DLD1 (cell line): Measurements from ENCODE around the gene RASA3.
"Not testable (repeated sequence)": the region's sequence is repeated elsewhere in the genome, so short reads cannot be mapped to it uniquely, and the experiment has no call there.

Experiments
- in situ Hi-C: cut with HindIII; loops from 2 replicates; pipeline ENCODE4 v1.10.0; 2017; ENCODE audit warnings: low sequenced_read_pairs

RASA3 gene

DNA sequence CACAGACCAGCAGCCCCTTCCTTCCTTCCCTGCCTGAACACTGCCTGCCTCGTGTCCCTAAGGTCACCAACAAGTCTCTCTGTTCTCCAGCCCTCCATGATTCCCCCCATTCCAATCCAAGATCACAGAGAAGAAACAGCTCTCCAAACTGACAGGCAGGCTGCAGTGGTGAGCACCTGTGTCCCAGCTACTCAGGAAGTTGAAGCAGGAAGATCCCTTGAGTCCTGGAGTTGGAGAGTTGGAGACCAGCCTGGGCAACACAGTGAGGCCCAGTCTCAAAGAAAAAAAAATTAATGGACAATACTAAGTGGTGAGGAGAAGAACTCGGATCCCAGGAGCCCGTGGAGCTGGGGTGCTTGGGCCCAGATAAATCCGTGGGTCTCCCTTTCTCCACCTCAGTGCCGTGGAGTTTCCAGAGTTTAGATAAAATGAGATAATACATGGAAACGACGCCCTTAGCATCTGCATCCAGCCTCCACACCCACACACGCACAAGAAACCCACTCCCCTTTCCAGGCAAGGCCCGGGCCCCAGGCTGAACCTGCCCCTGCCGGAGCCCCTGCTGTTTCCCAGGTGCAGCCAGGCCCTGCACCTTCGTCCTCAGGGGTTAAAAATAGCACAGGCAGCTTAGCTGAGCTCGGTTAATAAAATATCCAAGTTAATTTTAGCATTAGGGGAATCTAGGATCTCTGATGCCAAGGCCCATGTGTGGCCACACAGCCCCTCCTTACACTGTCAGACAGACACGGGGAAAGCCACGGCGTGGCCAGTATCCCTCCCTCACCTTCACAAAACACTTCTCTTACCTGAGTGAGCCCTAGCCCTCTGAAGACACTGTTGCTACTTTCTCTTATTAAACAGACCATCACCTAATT lies 4.7 kb downstream of the RASA3 start:
- in situ Hi-C loops = no loop called here

DNA sequence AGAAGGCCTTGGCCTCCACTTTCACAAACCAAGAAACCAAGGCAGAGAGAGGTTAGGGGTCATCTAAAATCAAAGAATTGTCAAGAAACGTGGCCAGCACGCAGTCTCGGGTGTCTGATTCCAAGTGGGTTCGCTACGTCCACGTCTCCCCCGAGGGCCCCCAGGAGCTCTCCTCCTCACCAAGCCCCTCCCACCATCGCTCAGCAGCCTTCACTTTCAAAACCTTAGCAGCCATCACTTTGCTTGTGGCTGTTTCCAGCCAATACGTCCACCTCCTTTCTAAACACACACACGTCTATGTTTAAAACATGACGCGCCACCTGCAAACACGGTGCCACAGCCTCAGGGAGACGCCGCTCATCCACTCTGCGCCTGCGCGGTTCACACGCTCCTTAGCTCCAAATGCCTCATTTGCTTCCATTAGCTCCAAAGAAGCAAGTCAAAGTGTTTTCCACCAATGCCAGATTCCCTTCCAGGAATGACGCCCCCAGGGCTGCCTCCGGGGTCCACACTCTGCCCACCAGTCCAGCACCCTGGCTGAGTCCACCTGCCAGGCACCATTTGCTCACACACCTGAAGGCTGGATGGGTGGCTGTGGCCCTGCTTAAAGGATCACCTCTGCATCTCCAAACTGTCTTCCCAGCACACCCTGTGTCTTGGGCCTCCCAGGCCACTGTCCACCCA lies 5.5 kb downstream of the RASA3 start:
- in situ Hi-C loops = no loop called here

DNA sequence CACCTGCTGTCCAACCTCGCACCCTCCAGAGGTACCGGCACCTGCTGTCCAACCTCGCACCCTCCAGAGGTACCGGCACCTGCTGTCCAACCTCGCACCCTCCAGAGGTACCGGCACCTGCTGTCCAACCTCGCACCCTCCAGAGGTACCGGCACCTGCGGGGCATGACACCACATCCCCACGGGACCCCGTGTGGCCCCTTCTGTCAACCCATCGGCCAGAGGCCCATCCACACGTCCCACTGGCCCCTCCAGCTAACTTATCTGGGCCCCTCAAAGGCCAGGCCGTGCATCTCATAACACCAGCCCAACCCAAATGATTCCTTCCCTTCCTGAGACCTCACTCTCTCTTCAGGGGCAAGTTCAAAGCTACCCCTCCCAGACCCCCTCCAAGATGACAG lies 6.3 kb downstream of the RASA3 start:
- in situ Hi-C loops = not testable (repeated sequence)

DNA sequence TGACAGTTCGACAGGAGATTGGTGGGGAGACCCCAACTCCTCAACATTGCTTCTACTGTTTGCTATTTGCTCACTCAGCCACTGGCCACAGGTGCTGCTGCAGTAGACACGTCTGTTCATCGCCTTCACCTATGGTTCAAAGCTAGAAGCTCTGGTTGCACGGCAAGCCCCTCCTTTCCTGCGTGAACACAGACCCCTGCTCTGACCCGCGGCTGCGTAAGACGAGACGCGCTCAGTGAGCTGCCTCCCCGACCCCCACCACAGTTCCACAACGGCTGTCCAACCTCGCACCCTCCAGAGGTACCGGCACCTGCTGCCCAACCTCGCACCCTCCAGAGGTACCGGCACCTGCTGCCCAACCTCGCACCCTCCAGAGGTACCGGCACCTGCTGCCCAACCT lies 6.8 kb downstream of the RASA3 start:
- in situ Hi-C loops = no loop called here

DNA sequence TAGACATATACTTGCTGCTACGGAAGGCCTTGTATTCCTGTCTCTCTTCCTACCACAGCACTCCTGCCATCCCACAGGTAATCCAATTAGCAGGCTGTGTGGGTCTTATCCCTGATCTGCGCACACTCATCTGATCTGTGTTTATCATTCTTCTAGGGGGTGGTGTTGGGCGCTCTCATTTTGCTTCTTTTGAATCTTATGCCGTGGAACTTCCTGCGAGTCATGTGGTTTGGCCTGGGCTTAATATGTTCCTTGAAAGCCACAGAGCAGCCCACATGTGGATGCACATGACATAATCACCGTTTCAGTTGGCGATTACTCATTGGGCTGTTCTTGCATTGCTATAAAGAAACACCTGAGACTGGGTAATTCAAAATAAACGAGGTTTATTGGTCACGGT lies 7.5 kb downstream of the RASA3 start:
- in situ Hi-C loops = no loop called here

DNA sequence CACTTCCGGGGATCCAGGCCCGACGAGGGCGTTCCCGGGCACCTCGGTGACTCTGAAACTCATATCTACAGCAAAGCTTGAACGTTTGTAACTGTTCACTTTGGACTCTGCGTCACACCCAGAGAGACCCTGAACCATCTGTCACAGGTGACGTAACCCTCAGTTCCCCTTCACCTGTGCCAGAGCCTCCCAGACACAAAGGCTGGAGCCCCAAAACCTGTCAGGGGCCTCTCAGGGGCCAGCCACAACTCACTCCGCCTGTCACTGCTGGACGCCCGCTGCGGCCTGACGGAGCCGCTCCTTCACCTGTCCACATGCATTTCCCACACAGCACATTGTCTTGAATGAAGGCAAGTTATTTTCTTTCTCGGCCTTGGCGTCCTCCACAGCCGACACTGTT lies 8.0 kb downstream of the RASA3 start:
- in situ Hi-C loops = no loop called here

DNA sequence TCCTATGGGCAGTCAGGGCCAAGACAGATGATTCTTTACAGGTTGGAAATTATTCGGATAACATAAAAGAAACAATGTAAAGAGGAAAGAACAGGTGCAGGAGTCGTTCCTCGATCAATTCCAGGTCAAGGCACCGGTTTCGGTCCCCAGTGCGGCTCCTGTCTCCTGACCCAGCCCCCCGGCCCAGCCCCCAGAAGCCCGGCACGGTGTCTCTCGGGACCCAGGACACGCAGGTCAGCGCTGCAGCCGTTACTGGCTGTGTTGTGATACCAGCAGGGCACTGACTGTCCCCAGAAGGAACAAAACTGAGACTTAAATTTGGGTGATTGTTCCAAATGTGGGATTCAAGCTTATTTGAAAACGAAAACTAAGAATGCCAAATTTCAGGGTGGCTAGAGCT lies 8.5 kb downstream of the RASA3 start:
- in situ Hi-C loops = no loop called here

DNA sequence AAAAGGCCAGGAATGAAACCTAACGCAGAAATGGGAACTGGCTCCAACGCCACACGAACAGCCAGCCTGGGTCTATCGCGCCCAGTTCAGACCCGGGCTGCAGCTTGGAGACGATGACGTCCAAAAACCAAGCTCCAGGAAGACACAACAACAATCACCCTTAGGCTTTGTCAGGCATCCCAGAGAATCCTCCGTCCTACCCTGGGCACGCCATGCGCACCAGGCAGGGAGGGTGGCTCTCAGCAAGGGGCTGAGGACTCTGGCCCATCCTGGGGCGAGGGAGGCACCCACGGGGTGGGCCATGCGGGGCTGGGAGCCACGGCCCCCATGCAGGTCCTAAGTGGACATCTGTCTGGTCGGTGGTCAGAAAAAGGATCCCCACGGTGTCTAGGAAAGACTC lies 9.0 kb downstream of the RASA3 start:
- in situ Hi-C loops = no loop called here

DNA sequence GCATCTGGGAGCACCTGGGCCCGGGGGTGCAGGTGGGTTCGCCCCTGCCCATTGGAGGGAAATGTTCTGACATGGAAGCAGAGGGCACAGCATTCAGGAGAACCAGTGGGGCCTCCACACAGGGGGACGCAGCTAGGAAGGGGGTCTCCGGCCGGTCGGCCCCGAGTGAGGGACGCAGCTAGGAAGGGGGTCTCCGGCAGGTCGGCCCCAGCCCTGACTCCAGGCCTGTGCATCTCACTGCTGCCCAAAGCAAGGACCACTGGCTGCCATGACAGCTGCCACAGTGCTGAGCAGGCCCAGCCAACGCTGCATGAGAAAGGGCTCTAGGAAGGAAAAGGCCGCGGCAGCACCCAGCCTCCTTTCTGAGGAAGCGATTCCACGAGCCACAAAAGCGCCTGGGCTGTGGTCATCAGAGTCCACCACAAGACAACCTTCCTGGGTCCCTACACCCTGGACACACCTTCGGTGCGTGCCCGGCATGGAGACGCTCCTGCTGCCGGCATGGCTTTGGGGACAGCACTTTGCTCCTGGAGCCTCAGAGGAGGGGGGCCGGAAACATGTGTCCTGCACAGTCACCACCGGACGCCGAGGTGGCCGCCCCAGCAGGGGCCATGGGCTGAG lies 9.7 kb downstream of the RASA3 start:
- in situ Hi-C loops = no loop called here

DNA sequence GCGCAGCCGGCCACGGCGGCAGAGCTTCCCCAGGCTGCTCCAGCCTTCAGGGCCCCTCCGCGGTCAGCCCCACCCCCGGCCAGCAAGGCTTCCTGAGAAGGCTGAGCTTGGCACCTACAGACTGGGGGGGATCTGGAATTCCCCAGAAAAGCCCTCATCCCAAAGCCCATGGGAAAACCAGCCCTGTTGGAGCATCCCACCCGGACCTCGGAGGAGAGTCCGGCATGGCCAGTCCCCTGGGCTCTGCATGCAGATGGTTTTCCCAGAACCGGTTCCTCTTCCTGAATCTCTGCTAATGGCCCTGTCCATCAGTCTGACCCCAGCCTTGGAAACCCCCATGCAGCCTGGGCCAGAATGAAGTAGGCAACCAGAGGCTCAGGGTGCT lies 10.3 kb downstream of the RASA3 start:
- in situ Hi-C loops = no loop called here

DNA sequence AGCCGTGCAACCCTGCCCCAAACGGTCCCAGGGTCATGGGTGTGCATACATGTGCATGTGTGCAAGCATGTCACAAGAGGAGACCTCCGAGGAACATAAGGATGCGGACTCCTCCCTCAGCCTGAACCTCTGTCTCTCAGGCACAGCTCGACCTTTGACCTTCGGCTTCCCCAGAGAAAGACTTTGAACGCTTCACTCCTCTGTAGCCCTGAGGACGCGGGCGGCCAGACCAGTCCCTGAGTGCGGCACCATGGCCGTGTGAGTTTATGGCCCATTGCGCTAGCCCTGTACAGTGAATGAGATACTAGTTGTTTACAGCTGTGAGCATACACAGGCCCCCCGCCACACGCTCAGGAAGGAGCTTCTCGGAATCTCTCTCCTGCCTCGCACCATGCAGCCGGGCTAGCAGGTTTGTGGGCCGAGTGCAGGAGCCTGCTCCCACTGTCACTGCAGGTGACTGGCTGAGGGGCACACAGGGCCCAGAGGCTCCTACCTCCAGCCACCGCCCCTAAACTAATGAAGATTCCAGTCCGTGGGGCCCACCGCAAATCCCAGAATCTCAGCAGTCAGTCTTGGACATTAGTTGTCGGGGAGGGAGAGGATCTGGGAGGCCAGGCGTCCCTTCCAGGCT lies 10.8 kb downstream of the RASA3 start:
- in situ Hi-C loops = no loop called here

DNA sequence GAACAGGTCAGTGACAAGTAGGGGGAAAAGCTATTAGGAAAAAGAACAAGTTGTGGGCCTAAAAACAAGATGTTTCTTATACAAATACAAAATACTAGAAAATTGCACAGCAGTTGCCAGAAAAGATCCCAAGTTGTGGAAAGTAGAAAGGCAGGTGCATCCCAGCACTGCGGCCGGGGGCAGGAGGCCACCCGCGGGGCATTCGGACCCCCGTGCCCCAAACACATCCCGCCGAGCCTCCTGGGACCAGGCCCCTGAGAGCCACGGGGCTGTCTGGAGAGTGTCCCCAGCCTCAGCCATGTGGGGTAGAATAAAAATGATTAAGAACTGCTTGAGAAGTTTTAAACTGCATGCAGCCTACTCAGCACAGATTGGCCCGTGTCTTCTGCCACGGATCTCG lies 11.4 kb downstream of the RASA3 start:
- in situ Hi-C loops = no loop called here

DNA sequence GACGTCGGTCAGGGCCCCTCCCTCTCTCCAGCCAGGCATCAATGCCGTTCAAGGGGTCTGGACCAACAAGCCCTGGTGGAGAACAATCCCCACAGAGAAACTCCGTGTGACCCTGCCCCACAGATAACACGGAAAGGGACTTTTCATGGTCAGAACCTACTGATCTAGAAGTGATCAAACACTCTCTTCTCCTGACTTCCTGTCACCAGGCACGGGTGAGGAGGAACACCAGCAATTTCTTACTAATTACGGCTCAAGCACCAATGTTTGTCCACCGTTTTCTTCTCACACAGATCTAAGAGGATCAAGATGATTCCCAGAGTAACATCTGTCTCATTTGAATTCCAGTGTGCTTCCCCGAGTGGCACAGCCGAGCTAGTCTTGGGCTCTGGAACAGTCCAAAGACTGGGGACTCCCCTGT lies 11.8 kb downstream of the RASA3 start:
- in situ Hi-C loops = no loop called here

DNA sequence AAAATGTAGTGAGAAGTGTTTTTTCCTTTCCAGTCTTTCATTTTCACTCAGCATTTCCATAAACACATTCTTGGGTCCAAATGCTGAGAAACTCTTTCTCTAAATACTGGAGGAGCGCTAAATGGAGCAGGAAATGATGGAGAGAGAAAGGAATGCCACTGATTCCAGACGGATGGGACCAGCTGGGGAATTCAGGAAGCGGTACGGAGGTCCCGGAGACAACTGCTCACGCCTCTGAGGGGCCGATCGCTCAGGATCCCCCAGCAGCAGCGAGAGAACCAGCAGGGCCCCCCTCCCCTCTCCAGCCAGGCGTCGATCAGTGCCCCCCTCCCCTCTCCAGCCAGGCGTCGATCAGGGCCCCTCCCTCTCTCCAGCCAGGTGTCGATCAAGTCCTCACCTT lies 13.2 kb downstream of the RASA3 start:
- in situ Hi-C loops = no loop called here

DNA sequence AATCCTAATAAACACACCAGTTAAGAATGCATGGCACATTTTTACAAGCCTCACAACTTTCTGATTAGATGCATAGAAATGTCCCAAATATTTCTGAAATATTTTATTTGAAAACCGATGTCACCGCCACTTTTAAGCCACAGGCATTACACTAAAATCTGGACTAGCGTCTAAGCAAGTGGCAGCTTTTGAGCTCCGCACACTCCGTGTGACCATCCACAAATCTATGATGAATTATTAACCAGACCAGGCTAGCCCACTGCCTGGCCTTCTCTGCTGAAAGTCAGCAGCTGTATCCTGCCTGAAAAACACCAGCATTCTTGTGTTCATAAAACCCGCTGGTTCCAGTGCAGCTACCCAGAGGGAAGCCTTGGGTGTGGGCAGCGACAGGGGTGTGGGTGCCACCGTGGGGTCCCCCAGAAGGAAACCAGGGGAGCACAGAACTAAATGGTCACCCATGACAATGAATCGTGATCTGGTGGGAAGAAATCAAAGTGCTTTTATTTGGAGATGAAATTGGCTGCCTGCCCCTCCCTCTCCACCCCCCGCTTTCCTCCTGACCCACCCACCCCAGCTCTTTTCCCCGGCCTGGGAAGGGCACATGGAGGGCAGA lies 13.8 kb downstream of the RASA3 start:
- in situ Hi-C loops = no loop called here

DNA sequence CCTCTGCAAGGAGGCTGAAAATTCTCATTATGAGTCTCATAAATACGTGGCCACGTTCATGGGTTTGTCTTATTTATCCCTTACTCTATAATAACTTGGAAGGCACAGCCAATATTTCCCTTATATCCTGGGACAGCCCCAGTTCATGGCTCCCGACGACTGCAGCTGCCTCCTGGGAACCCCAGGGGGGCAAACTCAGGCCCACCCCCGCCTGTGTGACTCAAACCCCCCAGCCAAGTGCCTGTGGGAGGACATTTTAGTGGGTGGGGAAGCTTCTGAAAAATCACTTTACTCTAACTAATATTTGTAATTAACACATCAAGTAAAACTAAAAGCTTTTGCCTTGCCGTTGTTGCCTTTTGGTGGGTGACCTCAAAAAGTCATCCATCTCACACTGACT lies 14.3 kb downstream of the RASA3 start:
- in situ Hi-C loops = no loop called here

DNA sequence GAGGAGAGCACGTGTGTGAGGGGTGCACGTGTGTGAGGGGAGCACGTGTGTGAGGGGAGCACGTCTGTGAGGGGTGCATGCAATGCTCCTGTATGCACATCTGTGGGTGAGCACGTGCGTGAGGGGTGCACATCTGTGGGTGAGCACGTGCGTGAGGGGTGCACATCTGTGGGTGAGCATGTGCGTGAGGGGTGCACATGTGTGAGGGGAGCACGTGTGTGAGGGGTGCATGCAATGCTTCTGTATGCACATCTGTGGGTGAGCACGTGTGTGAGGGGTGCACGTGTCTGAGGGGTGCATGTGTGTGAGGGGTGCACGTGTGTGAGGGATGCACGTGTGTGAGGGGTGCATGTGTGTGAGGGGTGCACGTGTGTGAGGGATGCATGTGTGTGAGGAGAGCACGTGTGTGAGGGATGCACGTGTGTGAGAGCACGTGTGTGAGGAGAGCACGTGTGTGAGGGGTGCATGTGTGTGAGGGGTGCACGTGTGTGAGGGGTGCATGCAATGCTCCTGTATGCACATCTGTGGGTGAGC lies 15.0 kb downstream of the RASA3 start:
- in situ Hi-C loops = not testable (repeated sequence)

DNA sequence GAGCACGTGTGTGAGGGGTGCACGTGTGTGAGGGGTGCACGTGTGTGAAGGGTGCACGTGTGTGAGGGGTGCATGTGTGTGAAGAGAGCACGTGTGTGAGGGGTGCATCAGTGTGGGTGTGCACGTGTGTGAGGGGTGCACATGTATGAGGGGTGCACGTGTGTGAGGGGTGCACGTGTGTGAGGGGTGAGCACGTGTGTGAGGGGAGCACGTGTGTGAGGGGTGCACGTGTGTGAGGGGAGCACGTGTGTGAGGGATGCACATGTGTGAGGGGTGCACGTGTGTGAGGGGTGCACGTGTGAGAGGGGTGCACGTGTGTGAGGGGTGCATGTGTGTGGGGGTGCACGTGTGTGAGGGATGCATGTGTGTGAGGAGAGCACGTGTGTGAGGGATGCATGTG lies 15.7 kb downstream of the RASA3 start:
- in situ Hi-C loops = no loop called here

DNA sequence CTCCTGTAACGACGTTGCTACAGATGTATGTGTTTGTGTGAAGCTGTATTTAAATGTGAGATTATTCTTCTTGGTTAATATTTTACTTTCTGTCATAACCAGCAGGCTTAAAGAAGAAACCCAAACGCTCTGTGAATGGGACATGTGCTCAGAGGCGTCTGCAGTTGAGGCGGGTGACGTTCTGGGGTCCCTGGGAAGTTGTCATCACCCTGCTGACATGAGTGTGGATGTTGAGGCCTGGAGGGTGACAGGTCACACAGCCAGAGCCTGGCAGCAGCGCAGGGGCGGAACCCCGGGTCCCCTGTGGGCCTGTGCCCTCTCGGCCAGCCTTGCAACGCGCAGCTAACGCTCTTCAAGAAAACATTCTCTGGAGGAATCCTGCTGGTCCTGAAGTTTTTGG lies 16.6 kb downstream of the RASA3 start:
- in situ Hi-C loops = no loop called here

DNA sequence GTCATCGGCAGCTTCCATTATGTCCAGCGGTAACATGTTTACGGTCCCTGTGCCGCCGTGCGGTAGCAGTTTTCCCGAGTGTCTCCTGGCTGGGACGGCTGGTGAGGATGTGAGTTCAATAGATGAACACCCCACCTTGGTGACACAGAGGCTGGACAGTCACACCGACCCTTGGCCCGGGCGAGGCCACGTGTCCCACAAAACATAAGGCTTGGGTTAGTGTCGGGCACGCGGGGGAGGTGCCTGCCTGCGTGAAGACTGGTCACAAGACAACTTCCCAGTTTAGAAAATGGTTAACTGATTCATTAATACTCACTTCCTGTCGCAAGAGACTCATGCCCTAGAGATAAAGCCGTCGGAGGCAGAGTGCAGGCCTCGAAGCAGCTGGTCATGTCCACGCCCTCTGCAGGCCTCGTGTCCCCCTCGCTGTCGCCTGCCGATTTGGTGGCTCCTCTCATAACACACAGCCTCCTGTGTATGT lies 17.2 kb downstream of the RASA3 start:
- in situ Hi-C loops = no loop called here

DNA sequence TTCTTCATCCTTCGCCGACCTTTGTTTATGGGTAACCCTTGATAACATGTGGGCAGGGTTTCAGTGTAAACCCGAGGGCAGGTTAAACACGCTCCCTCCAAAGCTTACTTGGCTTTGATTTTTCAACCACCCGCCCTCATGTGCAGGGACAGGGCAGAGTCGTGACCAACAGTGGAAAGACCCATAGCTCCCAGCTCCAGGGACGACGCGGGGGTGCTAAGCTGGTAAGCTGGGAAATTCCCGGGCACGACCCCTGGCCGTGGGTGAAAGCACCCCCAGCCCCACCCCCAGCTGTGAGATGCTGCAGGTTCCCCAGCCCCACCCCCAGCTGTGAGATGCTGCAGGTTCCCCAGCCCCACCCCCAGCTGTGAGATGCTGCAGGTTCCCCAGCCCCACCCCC lies 17.8 kb downstream of the RASA3 start:
- in situ Hi-C loops = loop anchor here (5.0 kb wide), 1 partner anchor 57 kb away; no protein-coding TSS in a partner anchor
